Measurements from ENCODE around the gene GPR146.

Gene GPR146

GRCh38 chr7:1078519-1078918, 34.2 kb downstream of the GPR146 start:
- DNase-seq (ENCODE audit: low spot score), result no peak

GRCh38 chr7:1078985-1079384, 34.6 kb downstream of the GPR146 start:
- no peak for DNase-seq (ENCODE audit: low spot score)

GRCh38 chr7:1079546-1079945, 35.2 kb downstream of the GPR146 start:
- DNase-seq (ENCODE audit: low spot score), result no peak

GRCh38 chr7:1080252-1080920, 36.0 kb downstream of the GPR146 start:
- DNase-seq (ENCODE audit: low spot score), result no peak

GRCh38 chr7:1080921-1081255, 36.5 kb downstream of the GPR146 start:
- DNase-seq (ENCODE audit: low spot score), result no peak

GRCh38 chr7:1081336-1081735, 37.0 kb downstream of the GPR146 start:
- DNase-seq (ENCODE audit: low spot score), result no peak

GRCh38 chr7:1081931-1082401, 37.6 kb downstream of the GPR146 start:
- no peak for DNase-seq (ENCODE audit: low spot score)

- no peak for DNase-seq (ENCODE audit: low spot score)
Measured at GRCh38 chr7:1083729-1084657, 39.6 kb downstream of the GPR146 start.

- no peak for DNase-seq (ENCODE audit: low spot score)
Measured at GRCh38 chr7:1085266-1085665, 40.9 kb downstream of the GPR146 start.

- peak; percentile 47 for DNase-seq (ENCODE audit: low spot score)
Measured at GRCh38 chr7:1085910-1086421, 41.6 kb downstream of the GPR146 start.

- DNase-seq (ENCODE audit: low spot score), result peak; percentile 98
Measured at GRCh38 chr7:1086588-1087464, 42.5 kb downstream of the GPR146 start.

- no peak for DNase-seq (ENCODE audit: low spot score)
Measured at GRCh38 chr7:1087465-1087814, 43.1 kb downstream of the GPR146 start.

- no peak for DNase-seq (ENCODE audit: low spot score)
Measured at GRCh38 chr7:1087952-1088920, 43.9 kb downstream of the GPR146 start, which contains the start of gene GPER1. GPER1 (plus strand) TSS chr7:1088113; CDS start chr7:1091729, 3,616 bp downstream.

GRCh38 chr7:1090236-1090635, 45.9 kb downstream of the GPR146 start:
- no peak for DNase-seq (ENCODE audit: low spot score)

GRCh38 chr7:1090686-1091643, 46.6 kb downstream of the GPR146 start:
- no peak for DNase-seq (ENCODE audit: low spot score)

GRCh38 chr7:1091644-1092027, 47.3 kb downstream of the GPR146 start:
- no peak for DNase-seq (ENCODE audit: low spot score)

GRCh38 chr7:1092161-1092632, 47.9 kb downstream of the GPR146 start:
- no peak for DNase-seq (ENCODE audit: low spot score)

- DNase-seq (ENCODE audit: low spot score), result no peak
Measured at GRCh38 chr7:1092806-1093501, 48.6 kb downstream of the GPR146 start.

- no peak for DNase-seq (ENCODE audit: low spot score)
Measured at GRCh38 chr7:1093502-1093843, 49.1 kb downstream of the GPR146 start.

Data from germinal center (tissue), 1 donor.